NCI-H1048 (cell line): Measurements from ENCODE around the gene ITSN1.

Experiments
- DNase-seq: peaks from one replicate; lab custom pipeline; 2025; lab: John Stamatoyannopoulos, UW

ITSN1 gene

GRCh38 chr21:33811167-33812010, 169.1 kb downstream of the ITSN1 start:
- no peak for DNase-seq

GRCh38 chr21:33813832-33814365, 171.6 kb downstream of the ITSN1 start:
- no peak for DNase-seq

GRCh38 chr21:33815143-33815707, 172.9 kb downstream of the ITSN1 start:
- no peak for DNase-seq

- DNase-seq, result no peak
Observed at GRCh38 chr21:33816174-33816573, 173.9 kb downstream of the ITSN1 start.

GRCh38 chr21:33817138-33817537, 174.8 kb downstream of the ITSN1 start:
- no peak for DNase-seq

- DNase-seq, result no peak
Observed at GRCh38 chr21:33817663-33818451, 175.6 kb downstream of the ITSN1 start.

- DNase-seq, result no peak
Observed at GRCh38 chr21:33820230-33820770, 178.0 kb downstream of the ITSN1 start.

GRCh38 chr21:33820798-33821197, 178.5 kb downstream of the ITSN1 start:
- DNase-seq, result no peak

GRCh38 chr21:33821503-33822322, 179.4 kb downstream of the ITSN1 start:
- DNase-seq, result no peak

- DNase-seq, result no peak
Observed at GRCh38 chr21:33824156-33824941, 182.0 kb downstream of the ITSN1 start.

- no peak for DNase-seq
Observed at GRCh38 chr21:33825419-33825818, 183.1 kb downstream of the ITSN1 start.

GRCh38 chr21:33825915-33826314, 183.6 kb downstream of the ITSN1 start:
- DNase-seq, result no peak

- no peak for DNase-seq
Observed at GRCh38 chr21:33828083-33828482, 185.8 kb downstream of the ITSN1 start.

- no peak for DNase-seq
Observed at GRCh38 chr21:33828577-33828976, 186.3 kb downstream of the ITSN1 start.

GRCh38 chr21:33829844-33830243, 187.5 kb downstream of the ITSN1 start:
- no peak for DNase-seq

GRCh38 chr21:33831962-33832659, 189.8 kb downstream of the ITSN1 start:
- no peak for DNase-seq

GRCh38 chr21:33834801-33835500, 192.7 kb downstream of the ITSN1 start:
- no peak for DNase-seq

GRCh38 chr21:33835920-33836319, 193.6 kb downstream of the ITSN1 start:
- DNase-seq, result no peak

- DNase-seq, result no peak
Observed at GRCh38 chr21:33836408-33836807, 194.1 kb downstream of the ITSN1 start.
